Activated naive CD4-positive, alpha-beta T cell treated with anti-CD3 and anti-CD28 coated beads, Interleukin-2, amount 50 U/mL, for 16 hours (primary cell): ENCODE results near the gene DOCK1.
"Not testable (repeated sequence)": the region's sequence is repeated elsewhere in the genome, so short reads cannot be mapped to it uniquely, and the experiment has no call there.

Source experiments
- DNase-seq: peaks from one replicate; pipeline ENCODE4 v3.0.0-alpha.2; 2020

DOCK1 gene

DNA sequence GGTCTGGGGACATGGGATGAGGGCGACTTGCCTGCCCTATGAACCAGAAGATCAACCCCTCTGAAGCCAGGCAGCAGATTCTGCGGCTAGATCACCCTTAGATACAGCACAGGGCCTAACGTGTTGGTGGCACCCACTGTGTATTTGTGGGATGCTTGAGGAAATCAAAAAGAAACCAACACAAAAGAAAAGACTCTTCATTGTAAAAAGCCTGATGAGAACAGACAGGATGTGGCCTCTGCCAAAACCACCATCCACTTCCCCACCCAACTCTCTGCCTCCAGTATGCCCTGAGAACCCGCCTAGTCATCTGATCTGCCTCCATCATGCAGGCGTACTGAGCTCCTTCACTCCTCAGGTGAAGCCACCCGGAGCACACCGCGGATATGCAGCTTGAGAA, 388.4 kb downstream of the DOCK1 start:
- peak; percentile 15 for DNase-seq

DNA sequence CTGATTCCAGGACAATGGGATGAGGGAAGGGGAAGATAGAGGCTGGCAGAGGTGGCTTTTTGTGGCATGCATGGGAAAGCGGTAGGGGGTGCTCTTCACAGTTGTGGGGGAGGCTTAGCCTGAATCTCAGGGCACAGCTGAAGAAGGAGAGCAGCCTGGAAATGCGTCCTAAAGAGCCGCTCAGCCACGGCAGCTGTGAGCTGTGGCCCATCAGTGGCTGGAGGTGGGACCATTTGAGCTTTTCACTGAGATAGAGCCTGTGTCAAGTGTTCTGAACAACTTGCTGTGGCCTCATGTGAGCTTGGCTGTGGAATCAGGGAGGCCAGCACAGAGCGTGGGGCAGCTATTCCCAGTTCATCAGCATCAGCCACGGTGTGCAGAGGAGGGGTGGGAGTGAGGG, 391.5 kb downstream of the DOCK1 start:
- DNase-seq: no peak

DNA sequence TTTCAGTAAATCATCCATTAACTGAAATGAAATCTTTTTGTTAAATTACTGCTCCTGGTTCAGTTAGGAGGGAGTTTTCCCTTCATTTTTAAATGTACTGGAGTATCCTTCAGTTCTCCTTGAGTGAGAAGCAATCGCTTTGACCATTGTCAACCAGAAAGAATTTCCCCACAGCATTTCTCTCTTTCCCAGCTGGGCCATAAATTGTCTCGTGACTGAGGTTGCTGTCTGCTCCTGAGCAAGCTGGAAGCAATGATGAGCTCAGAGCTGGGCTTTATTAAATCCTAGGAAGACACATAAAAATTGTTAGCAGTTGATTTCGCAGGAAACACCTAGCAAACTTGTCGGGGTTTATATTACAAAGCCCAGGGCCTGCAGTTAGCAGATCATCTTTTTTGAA, 393.2 kb downstream of the DOCK1 start:
- no peak for DNase-seq

DNA sequence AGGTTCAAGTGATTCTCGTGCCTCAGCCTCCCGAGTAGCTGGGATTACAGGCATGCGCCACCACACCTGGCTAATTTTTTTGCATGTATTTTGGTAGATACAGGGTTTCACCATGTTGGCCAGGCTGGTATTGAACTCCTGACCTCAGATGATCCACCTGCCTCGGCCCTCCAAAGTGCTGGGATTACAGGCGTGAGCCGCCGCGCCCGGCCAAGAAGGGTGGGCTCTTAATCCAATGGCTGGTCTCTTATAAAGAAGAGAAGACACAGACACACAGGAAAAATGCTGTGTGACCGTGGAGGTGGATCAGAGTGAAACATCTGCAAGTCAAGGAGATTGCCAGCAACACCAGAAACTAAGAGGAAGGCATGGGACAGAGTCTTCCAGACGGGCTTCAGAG, 394.0 kb downstream of the DOCK1 start:
- not testable (repeated sequence) for DNase-seq

DNA sequence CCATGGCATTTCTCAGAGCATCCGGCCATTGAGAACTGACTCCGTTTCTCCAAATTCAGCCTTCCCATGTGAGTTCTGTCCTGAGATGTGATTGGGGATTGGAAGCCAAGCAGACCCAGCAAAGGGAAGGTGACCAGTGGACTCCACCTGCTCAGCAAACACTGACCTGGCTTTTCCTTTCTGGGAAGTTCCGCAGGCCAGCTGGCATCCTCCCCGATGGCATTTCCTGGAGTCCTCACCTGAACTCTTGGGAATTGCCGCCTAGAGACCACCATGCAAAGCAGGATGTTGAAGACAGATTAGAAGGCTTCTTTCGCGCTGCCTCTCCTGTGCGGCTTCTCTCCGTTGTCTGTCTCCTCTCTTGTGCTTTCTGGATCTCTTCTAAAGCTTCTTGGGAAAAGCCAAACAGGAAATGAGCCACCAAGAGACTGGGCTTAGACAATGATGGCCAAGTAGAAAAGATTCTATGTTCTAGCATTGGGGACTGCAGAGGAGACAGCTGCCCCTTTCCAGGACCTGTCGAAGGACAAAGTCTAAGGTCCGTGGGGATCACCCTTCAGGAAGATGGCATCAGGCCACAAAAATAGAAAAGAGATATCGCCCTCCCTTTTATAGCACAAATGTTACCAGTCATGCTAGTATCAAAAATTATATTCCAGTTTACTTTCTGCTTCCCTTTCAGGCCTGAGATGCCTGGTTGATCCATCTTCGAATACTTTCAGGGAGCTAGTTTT, 394.9 kb downstream of the DOCK1 start:
- DNase-seq: no peak

- no peak for DNase-seq
These were observed 395.7 kb downstream of the DOCK1 start for GRCh38 chr10:127300868-127301321.

- no peak for DNase-seq
These were observed 397.1 kb downstream of the DOCK1 start for GRCh38 chr10:127302343-127302742.

- no peak for DNase-seq
These were observed 397.9 kb downstream of the DOCK1 start for GRCh38 chr10:127303105-127303504.

DNA sequence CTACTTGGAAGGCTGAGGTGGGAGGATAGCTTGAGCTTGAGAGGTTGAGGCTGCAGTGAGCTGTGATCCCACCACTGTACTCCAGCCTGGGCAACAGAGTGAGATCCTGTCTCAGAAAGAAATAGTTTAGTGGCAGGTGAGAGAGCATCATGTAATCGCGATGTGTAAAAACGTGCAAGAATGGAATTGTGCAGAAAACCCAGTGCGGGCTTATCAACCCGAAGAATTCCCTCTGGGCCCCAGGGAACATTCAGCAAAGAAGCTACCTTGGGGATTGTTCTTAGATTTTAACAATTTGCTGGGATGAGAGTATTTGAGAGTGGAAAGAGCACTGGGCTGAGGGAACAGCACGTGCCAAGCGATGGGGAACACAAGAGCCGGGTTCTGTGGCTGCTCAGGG, 398.5 kb downstream of the DOCK1 start:
- DNase-seq: no peak

DNA sequence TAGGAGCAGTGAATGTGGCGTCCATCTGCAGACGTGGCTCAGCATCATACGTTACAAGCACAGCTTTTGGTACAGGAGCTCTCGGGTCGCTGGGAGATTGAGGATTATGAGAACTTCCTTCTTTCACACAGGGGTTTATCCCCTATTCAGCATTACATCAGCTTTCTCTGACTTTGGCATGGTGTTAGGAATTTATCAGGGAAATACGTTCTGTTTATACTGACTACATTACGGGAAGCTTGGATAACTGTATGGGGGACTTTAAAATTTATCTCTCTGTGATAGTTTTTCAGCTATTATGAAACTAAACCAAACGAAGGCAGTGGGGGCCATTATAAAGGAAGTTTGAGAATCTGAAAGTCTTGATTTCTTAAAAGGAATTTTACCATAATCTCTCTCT, 401.3 kb downstream of the DOCK1 start:
- no peak for DNase-seq

DNA sequence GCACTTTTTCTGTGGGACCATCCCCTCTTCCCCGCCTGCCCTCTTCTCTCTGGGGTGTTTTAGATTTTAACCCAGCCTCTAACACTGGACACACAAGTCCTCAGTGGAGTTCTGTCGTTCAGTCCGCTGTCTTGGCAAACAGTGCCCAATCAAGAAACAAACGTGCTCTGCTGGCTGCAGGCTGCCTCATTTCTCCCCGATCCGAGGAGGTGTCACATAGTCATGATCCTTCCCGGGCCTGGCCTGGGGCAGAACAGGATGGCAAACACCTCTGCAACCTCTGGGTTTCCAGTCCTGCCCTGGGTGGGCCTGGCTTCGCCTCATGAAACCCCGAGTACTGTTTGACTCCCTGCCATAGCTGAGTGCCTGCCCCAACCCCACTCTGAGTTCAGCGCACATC, 402.1 kb downstream of the DOCK1 start:
- DNase-seq: no peak

- no peak for DNase-seq
These were observed 402.8 kb downstream of the DOCK1 start for GRCh38 chr10:127308031-127308430.

GRCh38 chr10:127309619-127310018, 404.4 kb downstream of the DOCK1 start:
- DNase-seq: not testable (repeated sequence)

GRCh38 chr10:127310430-127310829, 405.2 kb downstream of the DOCK1 start:
- no peak for DNase-seq

DNA sequence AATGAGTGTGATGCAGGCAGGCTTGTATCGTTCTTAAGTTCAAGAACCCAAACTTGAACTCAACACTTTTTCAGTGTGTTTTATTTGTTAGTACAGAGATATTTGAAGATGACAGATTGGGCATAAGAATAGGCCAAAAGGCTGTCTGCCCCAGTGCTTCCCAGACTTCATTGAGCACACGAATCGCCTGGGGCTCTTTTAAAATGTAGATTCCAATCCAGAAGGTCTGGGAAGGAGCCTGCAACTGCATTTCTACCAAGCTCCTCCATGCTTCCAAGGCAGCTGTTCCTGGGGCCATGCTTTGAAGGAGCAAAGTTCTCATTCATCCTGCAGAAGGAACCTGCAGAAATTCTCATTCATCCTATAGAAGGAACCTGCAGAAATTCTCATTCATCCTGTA, 405.7 kb downstream of the DOCK1 start:
- no peak for DNase-seq

DNA sequence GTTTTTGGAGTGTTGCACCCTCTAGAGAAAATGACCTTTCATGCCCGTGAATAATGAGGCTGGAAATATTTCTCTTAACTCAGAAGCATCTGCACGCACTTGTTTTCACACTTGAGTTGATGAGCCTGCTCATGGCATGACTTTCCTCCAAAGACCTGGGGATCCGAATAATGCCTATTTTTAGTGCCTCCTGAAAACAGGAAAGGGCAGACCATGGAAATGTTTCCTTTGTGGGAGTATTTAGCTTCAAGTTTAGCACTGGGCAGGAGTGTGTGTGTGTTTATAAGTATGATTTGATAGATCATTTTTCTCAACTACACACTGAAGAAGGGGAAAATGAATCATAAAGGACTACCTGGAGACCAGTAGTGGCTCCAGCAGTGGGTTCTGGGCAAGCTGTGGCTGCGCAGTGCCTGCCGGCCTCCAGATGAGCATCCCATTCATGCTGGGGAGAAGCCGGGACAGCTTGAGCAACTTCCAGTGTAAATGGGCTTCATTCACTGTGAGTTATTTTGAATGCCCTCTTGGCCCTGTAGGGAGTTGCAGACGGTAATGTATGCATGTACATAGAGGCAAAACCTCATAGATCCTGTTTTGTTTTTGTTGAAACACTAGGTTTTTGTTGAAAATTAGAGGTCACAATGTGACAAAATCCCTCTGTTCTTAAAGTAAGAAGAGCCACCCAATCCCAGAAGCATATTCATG, 408.9 kb downstream of the DOCK1 start:
- no peak for DNase-seq

DNA sequence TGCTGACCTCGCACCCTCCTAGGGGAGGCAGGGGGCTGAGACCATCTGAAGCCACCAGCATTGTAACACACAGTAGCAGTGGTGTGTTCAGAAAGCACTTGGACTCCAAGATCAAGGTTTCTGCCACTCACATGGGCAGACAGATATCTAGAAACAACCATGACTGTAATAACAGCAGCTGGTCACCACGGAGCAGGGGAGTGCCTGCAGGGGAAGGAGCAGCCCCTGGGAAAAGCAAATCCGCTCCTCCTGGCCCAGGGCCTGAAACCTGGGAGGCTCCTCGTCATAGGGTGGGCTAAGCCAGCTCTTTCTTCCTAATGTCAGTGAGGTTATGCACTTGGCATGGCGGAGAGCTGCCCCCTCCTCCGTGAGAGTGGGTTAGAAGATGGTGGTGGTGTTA, 409.6 kb downstream of the DOCK1 start:
- no peak for DNase-seq

DNA sequence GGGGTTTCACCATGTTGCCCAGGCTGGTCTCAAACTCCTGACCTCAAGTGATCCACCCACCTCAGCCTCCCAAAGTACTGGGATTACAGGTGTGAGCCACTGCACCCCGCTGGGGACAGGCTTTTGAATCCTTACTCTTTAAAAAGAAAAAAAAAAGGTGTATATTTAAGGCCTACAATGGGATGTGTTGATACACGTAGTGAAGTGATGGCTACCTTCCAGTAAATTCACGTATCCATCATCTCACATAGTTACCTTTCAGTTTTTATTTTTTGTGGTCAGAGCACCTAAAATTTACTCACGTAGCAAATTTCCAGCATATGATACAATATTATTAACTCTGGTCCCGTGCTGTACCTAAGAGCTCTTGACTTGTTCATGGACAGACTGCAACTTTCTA, 410.7 kb downstream of the DOCK1 start:
- no peak for DNase-seq

DNA sequence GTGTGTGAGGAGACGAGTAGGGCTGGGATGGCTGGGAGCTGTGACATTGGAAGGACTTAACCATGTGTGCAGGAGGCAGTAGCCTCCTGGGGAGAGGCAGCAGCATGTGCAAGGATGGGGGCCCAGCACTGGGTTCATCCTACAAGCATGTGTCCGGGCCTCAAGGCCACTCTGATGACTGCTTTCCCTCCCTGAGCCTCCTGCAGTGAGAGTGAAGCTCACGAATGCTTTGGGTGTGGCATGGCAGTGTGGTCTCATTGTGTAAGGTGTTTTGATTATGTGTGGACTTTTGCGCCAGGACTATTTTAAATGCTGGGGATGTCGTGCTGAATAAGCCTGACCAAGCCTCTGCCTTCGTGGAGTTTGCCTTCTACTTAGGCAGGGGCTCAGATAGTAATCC, 413.2 kb downstream of the DOCK1 start:
- DNase-seq: no peak

DNA sequence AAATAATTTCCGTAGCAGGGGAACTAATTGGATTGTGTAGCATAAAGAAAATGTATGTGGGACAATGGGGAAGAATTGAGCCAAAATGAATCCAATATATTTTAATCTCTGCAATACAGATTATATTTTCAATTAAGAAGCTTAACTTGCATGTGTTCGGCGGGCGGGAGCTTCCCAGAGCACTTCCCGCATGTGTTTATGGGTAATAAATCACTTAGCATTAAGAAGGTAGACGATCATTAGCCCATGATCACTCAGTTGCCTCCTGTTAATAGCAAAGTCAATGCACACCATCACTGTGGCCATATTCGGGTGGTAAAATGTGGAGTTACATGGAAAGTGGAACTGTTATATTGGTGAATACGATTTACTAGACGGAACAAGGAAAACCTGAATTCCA, 414.0 kb downstream of the DOCK1 start:
- DNase-seq: no peak

GRCh38 chr10:127319691-127320090, 414.5 kb downstream of the DOCK1 start:
- DNase-seq: no peak

DNA sequence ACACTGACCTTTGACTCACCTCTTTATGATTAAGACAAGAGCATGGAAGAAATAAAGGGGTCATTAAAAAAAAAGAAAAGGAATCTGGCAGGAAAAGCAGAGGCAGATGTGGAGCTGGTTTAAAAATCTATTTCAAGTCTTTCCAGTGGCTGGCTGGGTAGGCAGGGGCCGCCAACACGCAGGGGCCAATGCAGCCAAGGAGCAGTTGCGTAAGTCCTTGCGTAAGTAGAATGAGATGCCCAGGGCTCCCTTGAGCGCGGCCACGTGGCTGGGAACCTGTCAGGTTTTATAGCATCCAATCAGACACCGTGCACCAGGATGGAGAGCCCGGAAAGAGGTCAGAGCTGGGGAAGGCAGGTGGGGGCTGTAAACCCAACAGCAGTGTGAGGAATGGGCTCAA, 414.9 kb downstream of the DOCK1 start:
- no peak for DNase-seq

DNA sequence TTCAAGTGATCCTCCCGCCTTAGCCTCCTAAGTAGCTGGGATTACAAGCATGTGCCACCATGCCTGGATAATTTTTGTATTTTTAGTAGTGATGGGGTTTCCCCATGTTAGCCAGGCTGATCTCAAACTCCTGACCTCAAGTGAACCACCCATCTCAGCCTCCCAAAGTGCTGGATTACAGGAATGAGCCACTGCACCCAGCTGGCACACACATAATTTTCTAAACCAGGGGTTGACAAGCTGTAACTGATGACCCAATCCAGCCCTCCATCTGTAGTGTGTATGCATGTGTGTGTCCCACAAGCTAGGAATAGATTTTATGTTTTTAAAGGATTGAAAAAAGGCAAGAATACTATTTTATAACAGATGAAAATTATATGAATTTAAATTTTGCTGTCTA, 417.1 kb downstream of the DOCK1 start:
- no peak for DNase-seq

DNA sequence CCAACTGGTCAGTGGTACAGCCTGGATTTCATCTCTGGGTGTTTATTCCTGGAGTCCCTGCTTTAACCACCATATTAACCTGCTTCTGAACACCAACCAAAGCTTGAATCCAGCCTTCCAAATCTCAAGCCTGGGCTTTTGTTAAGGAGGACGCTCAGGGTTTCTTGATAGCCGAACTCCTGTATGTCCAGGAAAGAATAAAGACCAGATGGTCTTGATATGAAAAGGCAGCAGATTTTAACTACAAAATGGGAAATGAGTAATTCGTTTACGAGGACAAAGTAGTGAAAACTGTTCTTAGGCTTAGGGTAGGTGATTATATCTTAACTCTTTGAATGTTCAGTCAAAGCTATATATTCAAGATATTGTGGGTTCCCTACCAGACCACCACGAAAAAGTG, 420.3 kb downstream of the DOCK1 start:
- no peak for DNase-seq

GRCh38 chr10:127326883-127327282, 421.7 kb downstream of the DOCK1 start:
- no peak for DNase-seq
